Omental fat pad (tissue), 4 donors: ENCODE data around the gene SRSF5. TPM values are rescaled to one million over a fixed set of nuclear protein-coding genes. Genes with fewer than 3 reads are reported as not detected.

ENCODE experiments used
- ATAC-seq: fragments of 150-250 bp; one replicate; pipeline ENCODE4 v1.9.1; 2016; ENCODE audit warnings: mild to moderate bottlenecking, moderate library complexity; ENCODE audit not compliant: low FRiP score
- DNase-seq: peaks from one replicate; pipeline ENCODE4 v3.0.0-alpha.2; 2019; ENCODE audit warnings: low spot score
- total RNA-seq, 4 donors: library from RNA; depleted of rRNA; stranded (reverse); fragments of >200 nt; gene quantifications; one replicate each; pipeline ENCODE4 v1.1.0, GENCODE V29; 2016
- TF ChIP-seq, protein P1 (sequence below), 3 donors: fragments of 450-650 bp; IDR thresholded peaks; one replicate each; pipeline ENCODE4 v1.5.1; 2016 to 2017; ENCODE audit warnings: antibody characterized with exemption in 3 of 3, mild to moderate bottlenecking in 3 of 3, moderate library complexity in 2 of 3

The SRSF5 gene
- total RNA-seq, 4 donors from 2014 or later = 198 to 421 (median 367) TPM

DNA sequence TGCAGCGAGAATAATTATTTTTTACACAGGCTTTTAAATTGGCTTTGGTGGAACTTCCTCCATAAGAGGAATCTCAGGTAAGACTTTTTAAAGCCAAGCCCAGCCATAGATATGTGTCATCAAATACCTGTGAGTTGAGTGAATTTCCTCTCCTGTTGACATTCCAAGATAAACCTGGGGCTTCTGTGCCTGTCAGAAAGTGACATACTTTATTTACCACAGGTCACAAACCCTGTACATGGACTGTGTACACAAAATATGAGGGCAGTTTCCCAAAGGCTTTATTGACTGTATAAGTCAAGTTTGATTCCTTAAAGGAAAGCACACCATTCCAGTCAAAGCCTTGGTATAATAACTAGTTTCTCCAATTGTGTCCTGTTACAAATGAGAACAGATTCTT lies 25.9 kb upstream of the SRSF5 start:
- no peak for DNase-seq
- TF ChIP-seq, protein P1, sequence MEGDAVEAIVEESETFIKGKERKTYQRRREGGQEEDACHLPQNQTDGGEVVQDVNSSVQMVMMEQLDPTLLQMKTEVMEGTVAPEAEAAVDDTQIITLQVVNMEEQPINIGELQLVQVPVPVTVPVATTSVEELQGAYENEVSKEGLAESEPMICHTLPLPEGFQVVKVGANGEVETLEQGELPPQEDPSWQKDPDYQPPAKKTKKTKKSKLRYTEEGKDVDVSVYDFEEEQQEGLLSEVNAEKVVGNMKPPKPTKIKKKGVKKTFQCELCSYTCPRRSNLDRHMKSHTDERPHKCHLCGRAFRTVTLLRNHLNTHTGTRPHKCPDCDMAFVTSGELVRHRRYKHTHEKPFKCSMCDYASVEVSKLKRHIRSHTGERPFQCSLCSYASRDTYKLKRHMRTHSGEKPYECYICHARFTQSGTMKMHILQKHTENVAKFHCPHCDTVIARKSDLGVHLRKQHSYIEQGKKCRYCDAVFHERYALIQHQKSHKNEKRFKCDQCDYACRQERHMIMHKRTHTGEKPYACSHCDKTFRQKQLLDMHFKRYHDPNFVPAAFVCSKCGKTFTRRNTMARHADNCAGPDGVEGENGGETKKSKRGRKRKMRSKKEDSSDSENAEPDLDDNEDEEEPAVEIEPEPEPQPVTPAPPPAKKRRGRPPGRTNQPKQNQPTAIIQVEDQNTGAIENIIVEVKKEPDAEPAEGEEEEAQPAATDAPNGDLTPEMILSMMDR (IDR thresholded peaks at IDR 0.05) = no peak
- ATAC-seq = no peak

DNA sequence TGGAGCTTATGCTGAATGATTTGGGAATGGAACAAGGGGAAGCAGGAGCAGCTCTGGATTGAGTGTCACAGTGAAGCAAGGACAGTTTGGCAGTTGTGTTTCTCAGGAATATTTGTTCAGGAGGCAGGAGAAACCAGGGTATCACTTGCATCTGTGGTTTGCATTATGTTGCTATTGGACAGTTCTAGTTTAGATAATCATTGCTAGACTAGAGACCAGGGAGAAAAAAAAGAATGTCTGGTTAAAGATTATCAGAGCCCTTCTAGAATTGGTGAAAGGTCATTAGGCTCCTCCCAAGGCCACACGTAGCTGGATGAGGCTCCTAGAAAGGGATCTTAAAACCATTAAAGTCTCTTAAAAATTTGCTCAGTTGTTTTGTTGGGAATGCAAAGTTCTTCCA lies 17.0 kb upstream of the SRSF5 start:
- no peak for DNase-seq
- TF ChIP-seq, protein P1 (IDR thresholded peaks at IDR 0.05) = no peak

DNA sequence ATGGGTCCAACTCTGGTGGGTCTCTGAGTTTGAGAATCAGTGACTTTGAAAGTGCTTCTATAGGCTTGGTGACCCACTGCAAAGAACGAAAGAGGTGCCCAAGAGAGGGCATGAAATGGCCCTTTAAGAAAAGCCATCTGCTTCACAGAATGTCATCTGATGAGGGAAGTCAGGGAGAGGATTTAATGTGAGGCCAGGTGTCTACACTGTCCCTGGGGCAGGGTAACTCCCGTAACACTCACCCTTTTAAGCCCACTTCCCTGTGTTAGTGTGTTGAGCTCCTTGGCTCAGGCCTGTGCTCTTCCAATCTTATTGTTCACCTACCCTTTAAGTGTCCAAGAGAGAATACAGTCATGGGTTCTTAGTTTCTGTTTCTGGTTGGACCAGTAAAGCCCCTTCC lies 16.4 kb upstream of the SRSF5 start:
- DNase-seq (no peak), ATAC-seq (no peak)
- TF ChIP-seq, protein P1 (IDR thresholded peaks at IDR 0.05) = no peak

More for the DNA sequence above, 17.0 kb upstream of the SRSF5 start:
- ATAC-seq = no peak

DNA sequence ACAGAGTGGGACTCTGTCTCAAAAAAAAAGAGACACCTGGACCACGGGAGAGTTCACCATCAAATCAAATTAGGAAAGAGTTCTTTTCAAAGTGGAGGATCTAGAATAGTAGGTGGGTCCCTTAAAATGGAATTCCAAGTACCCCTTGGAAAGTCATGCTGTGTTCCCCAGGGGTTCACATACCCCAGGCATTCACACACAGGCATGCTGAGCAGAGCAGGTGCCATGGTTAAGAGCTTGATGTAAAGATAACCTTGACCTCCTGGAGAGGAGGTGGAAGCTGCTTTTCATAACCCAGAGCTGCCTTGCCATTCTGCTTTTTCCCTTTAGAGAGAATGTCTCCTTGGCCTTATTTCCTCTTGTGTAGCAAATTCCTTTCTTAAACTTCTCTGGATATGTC lies 14.2 kb upstream of the SRSF5 start:
- DNase-seq = no peak
- TF ChIP-seq, protein P1 (IDR thresholded peaks at IDR 0.05) = no peak
- no peak for ATAC-seq

DNA sequence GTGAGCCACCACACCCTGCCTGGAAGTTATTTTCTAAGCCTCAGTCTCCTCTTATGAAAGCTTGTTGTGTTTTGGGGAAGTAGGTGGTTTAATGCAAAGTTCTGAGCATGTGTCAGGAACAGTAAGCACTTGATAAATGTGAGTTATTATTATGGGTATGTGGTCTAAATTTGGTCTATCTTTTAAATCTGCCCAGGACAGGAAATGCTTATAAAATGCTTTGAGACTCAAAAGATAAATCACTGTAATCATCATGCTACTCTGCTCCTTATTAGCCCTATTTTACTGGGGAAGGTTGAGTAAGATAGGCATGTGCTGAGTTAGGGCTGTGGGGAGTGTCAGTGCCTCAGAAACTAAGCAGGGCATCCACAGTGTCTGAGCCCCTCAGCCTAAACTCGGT lies 13.1 kb upstream of the SRSF5 start:
- DNase-seq = no peak
- ATAC-seq = no peak
- TF ChIP-seq, protein P1 (IDR thresholded peaks at IDR 0.05) = no peak

DNA sequence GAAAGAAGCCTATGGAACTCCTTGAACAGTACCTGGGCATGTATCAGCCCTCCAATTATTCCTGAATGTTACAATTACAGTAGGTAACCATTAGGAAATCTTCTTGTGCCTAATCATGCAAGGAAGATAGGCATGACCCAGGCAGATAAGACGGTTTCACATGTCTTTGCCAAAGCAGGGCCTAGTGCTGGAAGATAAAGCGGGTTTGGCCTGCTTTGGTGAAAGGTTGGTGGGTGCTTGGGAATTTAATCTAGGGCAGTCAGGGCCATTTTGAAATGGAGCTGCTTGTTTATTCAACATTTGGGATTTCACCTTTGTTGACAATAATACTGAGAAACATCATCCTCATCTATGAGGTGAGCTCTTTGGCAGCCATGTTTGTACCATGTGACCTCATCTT lies 12.5 kb upstream of the SRSF5 start:
- DNase-seq = no peak
- no peak for ATAC-seq
- TF ChIP-seq, protein P1 (IDR thresholded peaks at IDR 0.05) = no peak

DNA sequence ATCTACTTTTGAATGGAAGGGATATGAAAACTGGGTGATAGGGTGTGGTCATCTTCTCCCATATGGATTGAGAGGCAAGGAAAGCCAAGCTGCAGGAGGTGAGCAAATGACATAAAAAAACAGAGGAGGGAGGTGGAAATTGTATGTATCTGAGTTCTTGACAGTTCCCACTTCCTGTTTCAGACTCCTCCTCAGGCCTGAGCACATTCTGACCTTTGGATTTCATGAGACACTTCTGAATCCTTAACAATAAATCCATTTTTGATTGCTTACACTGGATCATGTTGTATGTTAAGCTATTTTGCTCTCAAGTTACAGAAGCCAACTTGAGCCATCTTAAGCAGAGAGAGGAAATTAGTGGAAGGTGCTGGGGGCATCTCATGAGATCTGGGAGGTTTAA lies 11.6 kb upstream of the SRSF5 start:
- ATAC-seq (no peak), DNase-seq (no peak)
- TF ChIP-seq, protein P1 (IDR thresholded peaks at IDR 0.05) = no peak
